Hematopoietic multipotent progenitor cell treated with erythropoietin and hydrocortisone succinate and interleukin-3 and kit ligand, for 6 days (in vitro differentiated cells): ENCODE results near the gene ZYG11B.
"Not testable (repeated sequence)": the region's sequence is repeated elsewhere in the genome, so short reads cannot be mapped to it uniquely, and the experiment has no call there.

Source experiments
- DNase-seq: peaks from one replicate; pipeline ENCODE4 v3.0.0-alpha.2; 2015

Gene ZYG11B

DNA sequence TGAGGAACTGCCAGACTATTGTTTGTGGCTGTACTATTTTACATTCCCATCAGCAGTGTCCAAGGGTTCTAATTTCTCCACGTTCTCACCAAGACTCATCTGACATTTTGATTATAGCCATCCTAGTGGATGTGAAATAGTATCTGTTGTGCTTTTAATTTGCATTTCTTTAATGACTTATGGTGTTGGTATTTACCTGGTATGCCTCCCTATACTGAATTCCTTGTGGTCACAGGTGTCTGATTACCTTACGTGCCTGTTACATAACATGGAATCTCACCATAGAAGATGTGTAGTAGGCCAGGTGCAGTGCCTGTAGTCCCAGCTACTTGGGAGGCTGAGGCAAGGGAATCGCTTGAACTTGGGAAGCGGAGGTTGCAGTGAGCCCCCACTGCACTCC, 129.8 kb downstream of the ZYG11B start:
- DNase-seq = no peak

DNA sequence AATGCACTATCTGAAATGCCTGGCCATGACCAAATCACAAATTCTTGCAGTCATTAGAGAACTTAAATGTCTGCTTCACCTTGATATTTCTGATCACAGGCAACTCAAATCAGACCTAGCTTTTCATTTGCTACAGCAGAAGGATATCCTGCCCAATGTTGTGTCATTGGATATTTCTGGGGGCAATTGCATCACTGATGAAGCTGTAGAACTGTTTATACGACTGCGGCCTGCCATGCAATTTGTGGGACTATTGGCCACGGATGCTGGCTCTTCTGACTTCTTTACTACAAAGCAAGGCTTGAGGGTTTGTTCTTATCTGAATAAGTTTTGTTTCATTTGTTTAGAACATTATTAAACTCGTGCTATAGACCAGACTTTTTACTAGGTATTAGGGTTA, 131.2 kb downstream of the ZYG11B start:
- DNase-seq = no peak

DNA sequence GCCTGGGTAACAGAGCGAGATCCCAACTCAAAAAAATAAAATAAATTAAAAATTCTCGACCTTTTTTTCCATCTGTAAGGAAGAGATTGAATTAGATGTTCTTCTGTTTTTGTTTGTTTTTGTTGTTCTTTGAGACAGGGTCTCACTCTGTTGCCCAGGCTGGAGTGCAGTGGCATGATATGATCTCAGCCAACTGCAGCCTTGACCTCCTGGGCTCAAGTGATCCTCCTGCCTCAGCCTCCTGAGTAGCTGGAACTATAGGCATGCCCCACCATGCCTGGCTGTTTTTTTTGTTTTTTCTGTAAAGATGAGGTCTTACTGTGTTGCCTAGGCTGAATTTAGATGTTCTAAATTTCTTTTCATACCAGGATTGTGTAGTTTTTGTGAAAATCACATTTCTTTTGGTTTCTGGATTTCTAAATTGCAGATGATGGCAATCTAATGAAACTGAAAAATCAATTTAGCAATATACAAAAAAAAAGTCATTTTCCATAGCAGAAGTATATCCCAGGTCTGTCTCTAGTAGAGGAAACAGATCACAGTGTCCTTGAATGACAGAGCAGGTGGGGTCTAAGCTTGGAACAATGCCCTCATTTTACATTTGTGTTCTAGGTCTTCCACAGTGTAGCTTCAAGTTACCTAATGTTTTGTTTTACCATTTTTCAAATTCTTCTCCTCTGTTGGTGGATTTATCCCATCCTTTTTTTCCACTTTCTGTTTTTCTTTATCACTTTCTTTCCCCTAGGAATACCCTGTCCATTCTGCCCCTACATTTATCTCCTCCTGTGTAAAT, 136.6 kb downstream of the ZYG11B start:
- no peak for DNase-seq

DNA sequence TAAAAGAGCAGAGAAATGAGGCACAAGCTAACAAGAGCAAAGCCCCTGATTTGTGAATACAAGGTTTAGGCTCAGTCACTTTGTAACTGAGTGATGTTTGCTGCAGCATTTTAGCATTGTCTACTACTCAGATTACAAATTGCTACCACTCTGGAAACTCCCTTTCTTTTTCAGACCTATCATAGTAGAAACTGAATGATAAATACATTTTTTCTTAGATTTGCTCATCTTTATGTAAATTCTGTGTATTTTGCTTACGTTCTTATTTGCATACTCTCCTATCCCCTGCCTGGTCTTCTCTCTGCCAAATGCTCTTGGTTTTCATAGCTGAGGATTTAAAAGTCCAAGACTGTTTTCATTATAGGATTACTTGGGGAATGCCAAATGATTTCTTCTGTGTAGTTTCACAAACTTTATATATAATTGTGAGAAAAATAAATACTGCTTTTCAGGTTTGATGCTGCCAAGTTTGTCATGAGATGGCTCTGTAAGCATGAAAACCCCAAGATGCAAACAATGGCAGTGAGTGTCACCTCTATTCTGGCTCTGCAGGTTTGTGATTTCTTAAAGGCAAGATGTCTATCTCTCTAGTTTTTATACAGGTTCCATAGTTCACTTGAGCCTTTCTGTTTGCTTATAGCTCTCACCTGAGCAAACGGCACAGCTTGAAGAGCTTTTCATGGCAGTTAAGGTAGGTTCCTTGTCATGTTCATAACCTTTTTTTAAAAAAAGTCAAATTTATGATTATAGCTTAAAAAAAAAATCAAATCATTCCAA, 141.0 kb downstream of the ZYG11B start:
- no peak for DNase-seq

DNA sequence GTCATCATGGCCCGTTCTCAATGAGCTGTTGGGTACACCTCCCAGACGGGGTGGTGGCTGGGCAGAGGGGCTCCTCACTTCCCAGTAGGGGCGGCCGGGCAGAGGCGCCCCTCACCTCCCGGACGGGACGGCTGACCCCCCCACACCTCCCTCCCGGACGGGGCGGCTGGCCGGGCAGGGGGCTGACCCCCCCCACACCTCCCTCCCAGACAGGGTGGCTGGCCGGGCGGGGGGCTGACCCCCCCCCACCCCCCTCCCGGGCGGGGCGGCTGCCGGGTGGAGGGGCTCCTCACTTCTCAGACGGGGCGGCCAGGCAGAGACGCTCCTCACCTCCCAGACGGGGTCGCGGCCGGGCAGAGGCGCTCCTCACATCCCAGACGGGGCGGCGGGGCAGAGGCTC, 143.5 kb downstream of the ZYG11B start:
- not testable (repeated sequence) for DNase-seq

DNA sequence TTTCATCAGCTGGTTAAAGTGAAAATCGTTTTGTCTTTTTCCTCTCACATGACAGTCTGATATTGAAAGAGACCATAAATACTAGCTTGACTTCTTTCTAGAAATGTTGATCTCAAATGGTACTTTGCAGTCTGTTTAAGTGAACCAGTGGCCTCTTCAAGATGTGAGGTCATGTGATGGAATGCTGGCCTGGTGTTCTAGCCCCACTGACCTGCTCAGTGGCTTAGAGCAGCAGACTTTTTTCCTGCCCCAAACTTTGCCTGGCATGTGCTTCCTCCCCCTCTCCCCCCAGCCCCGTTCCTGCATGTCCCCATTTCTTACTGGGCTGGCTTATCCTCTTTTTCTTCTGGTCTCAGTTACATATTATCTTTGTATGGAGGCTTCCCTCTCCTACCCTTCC, 150.6 kb downstream of the ZYG11B start:
- no peak for DNase-seq
